PC-9 (cell line): ENCODE data around the gene FAM162A. TPM values are rescaled to one million over a fixed set of nuclear protein-coding genes. Genes with fewer than 3 reads are reported as not detected.

Experiments used
- BruUV-seq: library from RNA; stranded (reverse); fragments of 400-500 nt; replicated peaks from 2 replicates; lab custom pipeline; 2021; lab: Mats Ljungman, UMichigan
- CTCF ChIA-PET: fragments of 300-600 bp; sonication (Branson Sonifier 250); formaldehyde crosslinking; loops from one replicate; lab custom pipeline; 2022; ENCODE audit warnings: antibody characterized with exemption; lab: Charles Lee
- POLR2A ChIA-PET: fragments of 300-600 bp; sonication (Branson Sonifier 250); formaldehyde crosslinking; loops from one replicate; lab custom pipeline; 2022; ENCODE audit warnings: antibody characterized with exemption; ENCODE audit not compliant: unreplicated experiment; lab: Charles Lee
- DNase-seq, 2 experiments: peaks; one replicate each; pipeline versions ENCODE4 v3.0.0 to v3.0.0-alpha.2; 2015 to 2022; ENCODE audit warnings: mixed read lengths in 1 of 2
- H2AFZ ChIP-seq: fragments of 200-600 bp; sonication (generic); 2 replicates; pipeline ENCODE4 v1.8.1; 2017; ENCODE audit warnings: antibody characterized with exemption
- H3F3A ChIP-seq: fragments of 200-600 bp; sonication (generic); 2 replicates; pipeline ENCODE4 v1.8.1; 2017; ENCODE audit warnings: antibody characterized with exemption, mild to moderate bottlenecking, low read depth; ENCODE audit not compliant: insufficient read depth
- H3K27ac ChIP-seq: fragments of 200-600 bp; sonication (generic); 2 replicates; pipeline ENCODE4 v1.6.1; 2016; ENCODE audit warnings: mixed run types
- H3K27me3 ChIP-seq: fragments of 200-600 bp; sonication (generic); 2 replicates; pipeline ENCODE4 v1.6.1; 2016; ENCODE audit warnings: low read depth, mixed run types; ENCODE audit not compliant: insufficient read depth
- H3K36me3 ChIP-seq: fragments of 200-600 bp; sonication (generic); 2 replicates; pipeline ENCODE4 v1.6.1; 2016; ENCODE audit warnings: low read depth, mixed run types
- H3K4me1 ChIP-seq: fragments of 200-600 bp; sonication (generic); replicated peaks from 2 replicates; pipeline ENCODE4 v1.6.1; 2016; ENCODE audit warnings: mixed run types; ENCODE audit not compliant: insufficient read depth
- H3K4me2 ChIP-seq: fragments of 200-600 bp; sonication (generic); 2 replicates; pipeline ENCODE4 v1.6.1; 2017; ENCODE audit warnings: mixed run types
- H3K4me3 ChIP-seq: fragments of 200-600 bp; sonication (generic); 2 replicates; pipeline ENCODE4 v1.6.1; 2016; ENCODE audit warnings: mixed run types
- H3K79me2 ChIP-seq: fragments of 200-600 bp; sonication (generic); 2 replicates; pipeline ENCODE4 v1.6.1; 2017; ENCODE audit warnings: low read depth, mixed run types
- H3K9me2 ChIP-seq: fragments of 200-600 bp; sonication (generic); 2 replicates; pipeline ENCODE4 v1.8.1; 2017; ENCODE audit warnings: mild to moderate bottlenecking; ENCODE audit not compliant: insufficient read depth
- H3K9me3 ChIP-seq: fragments of 200-600 bp; sonication (generic); 2 replicates; pipeline ENCODE4 v1.8.1; 2016; ENCODE audit warnings: low read depth; ENCODE audit not compliant: insufficient read depth
- H4K20me1 ChIP-seq: fragments of 200-600 bp; sonication (generic); 2 replicates; pipeline ENCODE4 v1.8.1; 2017; ENCODE audit not compliant: insufficient read depth
- EZH2 ChIP-seq: fragments of 200-600 bp; sonication (generic); IDR thresholded peaks from 2 replicates; pipeline ENCODE4 v1.8.0; 2017; ENCODE audit warnings: antibody characterized with exemption, low read depth
- intact Hi-C: fragments of 100-400 bp; cut with micrococcal nuclease; formaldehyde crosslinking; loops from one replicate; pipeline ENCODE4 v1.10.0; 2022; ENCODE audit not compliant: unreplicated experiment
- total RNA-seq: library from RNA; stranded (reverse); gene quantifications from 2 replicates; pipeline ENCODE4 v1.2.3, GENCODE V29; 2021
- TF ChIP-seq, protein P1 (sequence below): fragments of 200-600 bp; sonication (generic); conservative IDR thresholded peaks from 2 replicates; pipeline ENCODE4 v1.6.1; 2017; ENCODE audit warnings: mixed run types, antibody characterized with exemption, mild to moderate bottlenecking, moderate library complexity

FAM162A gene
- total RNA-seq, 1 experiment from 2014 or later, result 36.8 TPM

DNA sequence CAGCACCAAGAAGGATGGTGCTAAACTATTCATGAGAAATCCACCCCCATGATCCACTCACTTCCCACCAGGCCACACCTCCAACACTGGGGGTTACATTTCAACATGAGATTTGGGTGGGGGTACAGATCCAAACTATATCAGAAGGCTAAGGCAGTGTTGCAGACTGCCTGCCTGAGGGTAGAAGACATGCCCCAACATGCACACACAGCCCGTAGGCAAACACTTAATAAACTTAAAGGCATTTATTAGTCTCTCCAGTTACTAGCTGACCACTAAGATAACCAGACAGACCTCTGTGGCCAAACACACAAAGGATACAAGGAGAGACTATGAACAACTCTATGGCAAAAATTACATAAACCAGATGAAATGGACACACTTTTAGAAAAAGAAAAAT lies 10.2 kb downstream of the FAM162A start:
- H4K20me1 ChIP-seq, result no peaks in the 10 kb centered on the region
- no peak for DNase-seq
- no peaks in the 10 kb centered on the region for H3K36me3 ChIP-seq
- ChIA-PET POLR2A (no interaction called here), CTCF (no interaction called here)
- no peak overlapping the region for H3K27ac ChIP-seq
- no TSS peak for BruUV-seq
- no peak overlapping the region for H3K4me2 ChIP-seq
- no peaks in the 10 kb centered on the region; the same call in 1 of the 2 replicates for H3F3A ChIP-seq
- no peaks in the 10 kb centered on the region for H3K9me2 ChIP-seq
- no peaks in the 10 kb centered on the region for H3K79me2 ChIP-seq
- no peak overlapping the region for H3K4me3 ChIP-seq
- no peaks in the 10 kb centered on the region for H3K9me3 ChIP-seq
- H3K4me1 ChIP-seq, result no peaks in the 10 kb centered on the region
- H3K27me3 ChIP-seq, result no peaks in the 10 kb centered on the region
- H2AFZ ChIP-seq, result no peak overlapping the region
- intact Hi-C loops, result loop anchor here (10.0 kb wide), 2 partner anchors 401 to 551 kb away; partner anchors contain the start of genes HSPBAP1 and SLC49A4
- TF ChIP-seq, protein P1, sequence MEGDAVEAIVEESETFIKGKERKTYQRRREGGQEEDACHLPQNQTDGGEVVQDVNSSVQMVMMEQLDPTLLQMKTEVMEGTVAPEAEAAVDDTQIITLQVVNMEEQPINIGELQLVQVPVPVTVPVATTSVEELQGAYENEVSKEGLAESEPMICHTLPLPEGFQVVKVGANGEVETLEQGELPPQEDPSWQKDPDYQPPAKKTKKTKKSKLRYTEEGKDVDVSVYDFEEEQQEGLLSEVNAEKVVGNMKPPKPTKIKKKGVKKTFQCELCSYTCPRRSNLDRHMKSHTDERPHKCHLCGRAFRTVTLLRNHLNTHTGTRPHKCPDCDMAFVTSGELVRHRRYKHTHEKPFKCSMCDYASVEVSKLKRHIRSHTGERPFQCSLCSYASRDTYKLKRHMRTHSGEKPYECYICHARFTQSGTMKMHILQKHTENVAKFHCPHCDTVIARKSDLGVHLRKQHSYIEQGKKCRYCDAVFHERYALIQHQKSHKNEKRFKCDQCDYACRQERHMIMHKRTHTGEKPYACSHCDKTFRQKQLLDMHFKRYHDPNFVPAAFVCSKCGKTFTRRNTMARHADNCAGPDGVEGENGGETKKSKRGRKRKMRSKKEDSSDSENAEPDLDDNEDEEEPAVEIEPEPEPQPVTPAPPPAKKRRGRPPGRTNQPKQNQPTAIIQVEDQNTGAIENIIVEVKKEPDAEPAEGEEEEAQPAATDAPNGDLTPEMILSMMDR, result no peak
- no peak for TF ChIP-seq EZH2

GRCh38 chr3:122395582-122395981 lies 11.6 kb downstream of the FAM162A start:
- ChIA-PET CTCF (no interaction called here), POLR2A (interaction anchor here (0.8 kb wide), 1 partner anchor 20 kb away, joined by 9 read pairs; the partner anchor contains the start of gene WDR5B)
- Histone ChIP-seq H2AFZ (no peak overlapping the region), H3K9me3 (no peaks in the 10 kb centered on the region), H3K79me2 (no peaks in the 10 kb centered on the region), H3K36me3 (no peaks in the 10 kb centered on the region), H3K4me2 (no peak overlapping the region), H3K9me2 (no peaks in the 10 kb centered on the region), H3K27ac (no peak overlapping the region), H3K27me3 (no peaks in the 10 kb centered on the region), H4K20me1 (no peaks in the 10 kb centered on the region), H3K4me3 (no peak overlapping the region), H3F3A (no peaks in the 10 kb centered on the region; the same call in 1 of the 2 replicates), H3K4me1 (no peaks in the 10 kb centered on the region)
- BruUV-seq, result no TSS peak
- DNase-seq, result no peak
- intact Hi-C loops, result loop anchor here (10.0 kb wide), 2 partner anchors 399 to 549 kb away; partner anchors contain the start of genes HSPBAP1 and SLC49A4
- no peak for TF ChIP-seq EZH2
- TF ChIP-seq, protein P1, result no peak

GRCh38 chr3:122396511-122396910 lies 12.5 kb downstream of the FAM162A start:
- intact Hi-C loops, result loop anchor here (10.0 kb wide), 2 partner anchors 398 to 548 kb away; partner anchors contain the start of genes HSPBAP1 and SLC49A4
- Histone ChIP-seq H4K20me1 (no peaks in the 10 kb centered on the region), H3K4me1 (no peaks in the 10 kb centered on the region), H3K4me3 (no peak overlapping the region), H3K36me3 (no peaks in the 10 kb centered on the region), H3K9me2 (no peaks in the 10 kb centered on the region), H3K4me2 (no peak overlapping the region), H3K27ac (no peak overlapping the region), H3F3A (no peaks in the 10 kb centered on the region; the same call in 1 of the 2 replicates), H3K9me3 (no peaks in the 10 kb centered on the region), H3K79me2 (no peaks in the 10 kb centered on the region), H3K27me3 (no peaks in the 10 kb centered on the region), H2AFZ (no peak overlapping the region)
- POLR2A ChIA-PET, result no interaction called here
- DNase-seq, result no peak
- no TSS peak for BruUV-seq
- CTCF ChIA-PET, result no interaction called here
- TF ChIP-seq, protein P1, result no peak
- TF ChIP-seq EZH2, result no peak
